KMS-11 (cell line): ENCODE measurements around the gene ERO1A.
A peak's percentile ranks its signal among the peaks of the same experiment; 100 is the strongest.

Experiments used
- H2AFZ ChIP-seq: fragments of 200-600 bp; sonication (generic); 2 replicates; pipeline ENCODE4 v1.6.1; 2016; ENCODE audit warnings: antibody characterized with exemption, mixed run types, low read depth
- H3K27ac ChIP-seq: fragments of 200-600 bp; sonication (generic); 2 replicates; pipeline ENCODE4 v1.6.1; 2016; ENCODE audit warnings: mild to moderate bottlenecking, mixed run types
- H3K27me3 ChIP-seq: fragments of 200-600 bp; sonication (generic); 2 replicates; pipeline ENCODE4 v1.6.1; 2017; ENCODE audit warnings: mild to moderate bottlenecking, low read depth, mixed run types, moderate library complexity; ENCODE audit not compliant: insufficient read depth
- H3K36me3 ChIP-seq: fragments of 200-600 bp; sonication (generic); 2 replicates; pipeline ENCODE4 v1.6.1; 2017; ENCODE audit warnings: mild to moderate bottlenecking, mixed run types; ENCODE audit not compliant: insufficient read depth
- H3K4me1 ChIP-seq: fragments of 200-600 bp; sonication (generic); 2 replicates; pipeline ENCODE4 v1.6.1; 2016; ENCODE audit warnings: mild to moderate bottlenecking, low read depth, mixed run types; ENCODE audit not compliant: poor library complexity, severe bottlenecking
- H3K4me2 ChIP-seq: fragments of 200-600 bp; sonication (generic); 2 replicates; pipeline ENCODE4 v1.7.0; 2016; ENCODE audit warnings: mild to moderate bottlenecking, mixed run types
- H3K4me3 ChIP-seq: fragments of 200-600 bp; sonication (generic); IDR thresholded peaks from 2 replicates; pipeline ENCODE4 v1.6.1; 2017; ENCODE audit warnings: low read depth, low read length, mixed read lengths; ENCODE audit not compliant: insufficient read depth
- H3K79me2 ChIP-seq: fragments of 200-600 bp; sonication (generic); 2 replicates; pipeline ENCODE4 v1.6.1; 2016; ENCODE audit warnings: low read depth, mixed run types; ENCODE audit not compliant: insufficient read depth
- H3K9ac ChIP-seq: fragments of 200-600 bp; sonication (generic); 2 replicates; pipeline ENCODE4 v1.6.1; 2016; ENCODE audit warnings: mild to moderate bottlenecking, mixed run types
- H4K20me1 ChIP-seq: fragments of 200-600 bp; sonication (generic); 2 replicates; pipeline ENCODE4 v1.6.1; 2016; ENCODE audit warnings: mild to moderate bottlenecking, mixed run types; ENCODE audit not compliant: insufficient read depth
- CTCF ChIP-seq: fragments of 200-600 bp; sonication (generic); conservative IDR thresholded peaks from 2 replicates; pipeline ENCODE4 v1.6.1; 2017; ENCODE audit warnings: low read depth, mild to moderate bottlenecking, antibody characterized with exemption, low read length, moderate library complexity, mixed read lengths

Gene ERO1A, protein sequence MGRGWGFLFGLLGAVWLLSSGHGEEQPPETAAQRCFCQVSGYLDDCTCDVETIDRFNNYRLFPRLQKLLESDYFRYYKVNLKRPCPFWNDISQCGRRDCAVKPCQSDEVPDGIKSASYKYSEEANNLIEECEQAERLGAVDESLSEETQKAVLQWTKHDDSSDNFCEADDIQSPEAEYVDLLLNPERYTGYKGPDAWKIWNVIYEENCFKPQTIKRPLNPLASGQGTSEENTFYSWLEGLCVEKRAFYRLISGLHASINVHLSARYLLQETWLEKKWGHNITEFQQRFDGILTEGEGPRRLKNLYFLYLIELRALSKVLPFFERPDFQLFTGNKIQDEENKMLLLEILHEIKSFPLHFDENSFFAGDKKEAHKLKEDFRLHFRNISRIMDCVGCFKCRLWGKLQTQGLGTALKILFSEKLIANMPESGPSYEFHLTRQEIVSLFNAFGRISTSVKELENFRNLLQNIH

GRCh38 chr14:52695481-52696091 is at the start of gene ERO1A:
Gene ERO1A, minus strand, starts transcription at chr14:52695558. Its CDS starts 77 bp downstream, at chr14:52695481.
- no peak for TF ChIP-seq CTCF
- Histone ChIP-seq H3K9ac (peak within 1 kb of the TSS; percentile 74; the same call in 1 of the 2 replicates), H3K4me2 (peak within 1 kb of the TSS; percentile 42), H3K79me2 (peaks cover 41% of the 10 kb centered on the region), H3K4me3 (no peak within 1 kb of the TSS), H3K27ac (peak within 1 kb of the TSS; percentile 81), H4K20me1 (peaks cover 6% of the 10 kb centered on the region), H2AFZ (peak within 1 kb of the TSS; percentile 45), H3K27me3 (no peaks in the 10 kb centered on the region), H3K4me1 (peaks cover 34% of the 10 kb centered on the region), H3K36me3 (no peaks in the 10 kb centered on the region)

GRCh38 chr14:52741865-52742264 is 46.5 kb upstream of the ERO1A start:
- Histone ChIP-seq H4K20me1 (no peaks in the 10 kb centered on the region), H3K4me3 (no peak overlapping the region), H3K4me1 (peaks cover 12% of the 10 kb centered on the region), H3K36me3 (no peaks in the 10 kb centered on the region), H3K27ac (no peak overlapping the region), H3K9ac (no peak overlapping the region), H3K4me2 (no peak overlapping the region), H3K79me2 (no peaks in the 10 kb centered on the region), H3K27me3 (no peaks in the 10 kb centered on the region), H2AFZ (no peak overlapping the region)
- no peak for TF ChIP-seq CTCF

DNA sequence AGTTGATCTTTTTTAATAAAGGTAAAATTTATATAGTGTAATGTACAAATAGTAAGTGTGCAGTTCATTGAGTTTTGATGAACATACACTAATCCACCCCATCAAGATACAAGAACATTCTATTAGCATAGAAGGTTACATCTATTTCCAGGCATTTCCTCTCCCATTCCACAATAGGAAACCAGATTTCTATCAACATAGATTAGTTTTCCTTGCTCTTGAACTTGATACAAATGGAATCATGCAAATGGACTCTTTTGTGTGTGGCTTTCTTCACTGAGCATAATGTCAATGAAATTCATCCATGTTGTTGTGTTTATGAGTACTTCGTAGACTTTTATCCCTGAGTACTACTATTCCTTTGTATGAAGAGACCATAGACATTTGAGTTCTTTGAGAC is 45.4 kb upstream of the ERO1A start:
- H2AFZ ChIP-seq: no peak overlapping the region
- H3K4me2 ChIP-seq: no peak overlapping the region
- TF ChIP-seq CTCF: no peak
- no peaks in the 10 kb centered on the region for H3K36me3 ChIP-seq
- H4K20me1 ChIP-seq: no peaks in the 10 kb centered on the region
- no peak overlapping the region for H3K4me3 ChIP-seq
- no peak overlapping the region for H3K9ac ChIP-seq
- peaks cover 12% of the 10 kb centered on the region for H3K4me1 ChIP-seq
- no peaks in the 10 kb centered on the region for H3K79me2 ChIP-seq
- H3K27ac ChIP-seq: no peak overlapping the region
- no peaks in the 10 kb centered on the region for H3K27me3 ChIP-seq

- no peaks in the 10 kb centered on the region for H3K36me3 ChIP-seq
- H3K4me2 ChIP-seq: no peak overlapping the region
- H3K4me3 ChIP-seq: no peak overlapping the region
- no peak overlapping the region for H3K27ac ChIP-seq
- H4K20me1 ChIP-seq: no peaks in the 10 kb centered on the region
- H3K9ac ChIP-seq: no peak overlapping the region
- no peaks in the 10 kb centered on the region for H3K27me3 ChIP-seq
- H3K4me1 ChIP-seq: peaks cover 12% of the 10 kb centered on the region
- no peaks in the 10 kb centered on the region for H3K79me2 ChIP-seq
- no peak for TF ChIP-seq CTCF
- no peak overlapping the region for H2AFZ ChIP-seq
Measured at GRCh38 chr14:52738409-52738808, 43.1 kb upstream of the ERO1A start.
